ENCODE results near the gene REEP2. TPM values are rescaled to one million over a fixed set of nuclear protein-coding genes. Genes with fewer than 3 reads are reported as not detected.
"Not testable (repeated sequence)": the region's sequence is repeated elsewhere in the genome, so short reads cannot be mapped to it uniquely, and the experiment has no call there.

REEP2 gene
- polyA plus RNA-seq, 3 donors from 2014 or later, result 0.11 to 0.48 TPM; not detected in 1

DNA sequence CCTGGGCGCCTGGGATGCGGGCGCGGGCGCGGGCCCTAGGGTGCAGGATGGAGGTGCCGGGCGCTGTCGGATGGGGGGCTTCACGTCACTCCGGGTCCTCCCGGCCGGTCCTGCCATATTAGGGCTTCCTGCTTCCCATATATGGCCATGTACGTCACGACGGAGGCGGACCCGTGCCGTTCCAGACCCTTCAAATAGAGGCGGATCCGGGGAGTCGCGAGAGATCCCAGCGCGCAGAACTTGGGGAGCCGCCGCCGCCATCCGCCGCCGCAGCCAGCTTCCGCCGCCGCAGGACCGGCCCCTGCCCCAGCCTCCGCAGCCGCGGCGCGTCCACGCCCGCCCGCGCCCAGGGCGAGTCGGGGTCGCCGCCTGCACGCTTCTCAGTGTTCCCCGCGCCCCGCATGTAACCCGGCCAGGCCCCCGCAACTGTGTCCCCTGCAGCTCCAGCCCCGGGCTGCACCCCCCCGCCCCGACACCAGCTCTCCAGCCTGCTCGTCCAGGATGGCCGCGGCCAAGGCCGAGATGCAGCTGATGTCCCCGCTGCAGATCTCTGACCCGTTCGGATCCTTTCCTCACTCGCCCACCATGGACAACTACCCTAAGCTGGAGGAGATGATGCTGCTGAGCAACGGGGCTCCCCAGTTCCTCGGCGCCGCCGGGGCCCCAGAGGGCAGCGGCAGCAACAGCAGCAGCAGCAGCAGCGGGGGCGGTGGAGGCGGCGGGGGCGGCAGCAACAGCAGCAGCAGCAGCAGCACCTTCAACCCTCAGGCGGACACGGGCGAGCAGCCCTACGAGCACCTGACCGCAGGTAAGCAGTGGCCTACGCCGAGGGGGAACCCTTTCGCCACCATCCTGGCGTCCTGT is 26.6 kb downstream of the REEP2 start, which contains the start of gene EGR1:
TSS of gene EGR1 (plus strand) at position 219 of the 864 bp plus-strand sequence. CDS start at position 502, 283 bp downstream.
- Mint-ChIP-seq H3K4me1 (peaks cover 24 to 25% of the 10 kb centered on the region in 2 donors), H3K27me3 (ENCODE audit: low read depth in 3 of 3) (peaks cover 4 to 14% (median 6%) of the 10 kb centered on the region in 3 donors), H3K27ac (peak within 1 kb of the TSS; percentile 93 to 98 (median 94)), H3K36me3 (peaks cover 0 to 8% (median 4%) of the 10 kb centered on the region in 3 donors), H3K4me3 (peak within 1 kb of the TSS; percentile 88 to 91 (median 90)), H3K9me3 (no peaks in the 10 kb centered on the region)
- DNase-seq, result peak; percentile 97 to 98 (median 98)

- Mint-ChIP-seq H3K9me3 (no peaks in the 10 kb centered on the region), H3K36me3 (peaks cover 0 to 8% (median 4%) of the 10 kb centered on the region in 3 donors), H3K4me3 (peak overlapping the region; percentile 85 to 91 (median 90)), H3K27ac (peak overlapping the region in 4 of 6 donors; percentile 68 to 95 (median 80)), H3K27me3 (ENCODE audit: low read depth in 3 of 3) (peaks cover 4 to 11% (median 6%) of the 10 kb centered on the region in 3 donors), H3K4me1 (peaks cover 15 to 18% of the 10 kb centered on the region in 2 donors)
- DNase-seq, result no peak
Observed at GRCh38 chr5:138466125-138466899, 27.5 kb downstream of the REEP2 start.

GRCh38 chr5:138466900-138467710 is 28.2 kb downstream of the REEP2 start:
- DNase-seq, result no peak
- H3K4me3 Mint-ChIP-seq, result peak overlapping the region; percentile 71 to 90 (median 88)
- H3K9me3 Mint-ChIP-seq, result no peaks in the 10 kb centered on the region
- peaks cover 0 to 8% (median 4%) of the 10 kb centered on the region in 3 donors for H3K36me3 Mint-ChIP-seq
- H3K27ac Mint-ChIP-seq, result peak overlapping the region in 4 of 6 donors; percentile 39 to 77 (median 73)
- peaks cover 4 to 11% (median 6%) of the 10 kb centered on the region in 3 donors for H3K27me3 Mint-ChIP-seq (ENCODE audit: low read depth in 3 of 3)
- peaks cover 13 to 16% of the 10 kb centered on the region in 2 donors for H3K4me1 Mint-ChIP-seq

DNA sequence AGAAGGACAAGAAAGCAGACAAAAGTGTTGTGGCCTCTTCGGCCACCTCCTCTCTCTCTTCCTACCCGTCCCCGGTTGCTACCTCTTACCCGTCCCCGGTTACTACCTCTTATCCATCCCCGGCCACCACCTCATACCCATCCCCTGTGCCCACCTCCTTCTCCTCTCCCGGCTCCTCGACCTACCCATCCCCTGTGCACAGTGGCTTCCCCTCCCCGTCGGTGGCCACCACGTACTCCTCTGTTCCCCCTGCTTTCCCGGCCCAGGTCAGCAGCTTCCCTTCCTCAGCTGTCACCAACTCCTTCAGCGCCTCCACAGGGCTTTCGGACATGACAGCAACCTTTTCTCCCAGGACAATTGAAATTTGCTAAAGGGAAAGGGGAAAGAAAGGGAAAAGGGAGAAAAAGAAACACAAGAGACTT is 28.9 kb downstream of the REEP2 start:
- Mint-ChIP-seq H3K36me3 (peaks cover 0 to 8% (median 4%) of the 10 kb centered on the region in 3 donors), H3K4me3 (peak overlapping the region in 4 of 5 donors; percentile 71 to 90 (median 86)), H3K4me1 (peaks cover 13 to 16% of the 10 kb centered on the region in 2 donors), H3K27me3 (ENCODE audit: low read depth in 3 of 3) (peaks cover 2 to 11% (median 6%) of the 10 kb centered on the region in 3 donors), H3K27ac (peak overlapping the region in 3 of 6 donors; percentile 53 to 77 (median 74)), H3K9me3 (no peaks in the 10 kb centered on the region)
- no peak for DNase-seq

DNA sequence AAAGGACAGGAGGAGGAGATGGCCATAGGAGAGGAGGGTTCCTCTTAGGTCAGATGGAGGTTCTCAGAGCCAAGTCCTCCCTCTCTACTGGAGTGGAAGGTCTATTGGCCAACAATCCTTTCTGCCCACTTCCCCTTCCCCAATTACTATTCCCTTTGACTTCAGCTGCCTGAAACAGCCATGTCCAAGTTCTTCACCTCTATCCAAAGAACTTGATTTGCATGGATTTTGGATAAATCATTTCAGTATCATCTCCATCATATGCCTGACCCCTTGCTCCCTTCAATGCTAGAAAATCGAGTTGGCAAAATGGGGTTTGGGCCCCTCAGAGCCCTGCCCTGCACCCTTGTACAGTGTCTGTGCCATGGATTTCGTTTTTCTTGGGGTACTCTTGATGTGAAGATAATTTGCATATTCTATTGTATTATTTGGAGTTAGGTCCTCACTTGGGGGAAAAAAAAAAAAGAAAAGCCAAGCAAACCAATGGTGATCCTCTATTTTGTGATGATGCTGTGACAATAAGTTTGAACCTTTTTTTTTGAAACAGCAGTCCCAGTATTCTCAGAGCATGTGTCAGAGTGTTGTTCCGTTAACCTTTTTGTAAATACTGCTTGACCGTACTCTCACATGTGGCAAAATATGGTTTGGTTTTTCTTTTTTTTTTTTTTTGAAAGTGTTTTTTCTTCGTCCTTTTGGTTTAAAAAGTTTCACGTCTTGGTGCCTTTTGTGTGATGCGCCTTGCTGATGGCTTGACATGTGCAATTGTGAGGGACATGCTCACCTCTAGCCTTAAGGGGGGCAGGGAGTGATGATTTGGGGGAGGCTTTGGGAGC is 29.5 kb downstream of the REEP2 start:
- Mint-ChIP-seq H3K27me3 (ENCODE audit: low read depth in 3 of 3) (peaks cover 2 to 11% (median 6%) of the 10 kb centered on the region in 3 donors), H3K27ac (peak overlapping the region in 2 of 6 donors; percentile 36 to 74), H3K4me3 (peak overlapping the region in 3 of 5 donors; percentile 16 to 61 (median 42)), H3K9me3 (no peaks in the 10 kb centered on the region), H3K4me1 (peaks cover 13 to 15% of the 10 kb centered on the region in 2 donors), H3K36me3 (peaks cover 0 to 8% (median 4%) of the 10 kb centered on the region in 3 donors)
- DNase-seq, result no peak

GRCh38 chr5:138468966-138469539 is 30.2 kb downstream of the REEP2 start:
- Mint-ChIP-seq H3K4me3 (no peak overlapping the region), H3K4me1 (peaks cover 11 to 13% of the 10 kb centered on the region in 2 donors), H3K36me3 (peaks cover 0 to 8% (median 4%) of the 10 kb centered on the region in 3 donors), H3K27ac (no peak overlapping the region), H3K27me3 (ENCODE audit: low read depth in 3 of 3) (peaks cover 0 to 11% (median 6%) of the 10 kb centered on the region in 3 donors), H3K9me3 (no peaks in the 10 kb centered on the region)
- DNase-seq, result no peak

GRCh38 chr5:138469540-138470321 is 30.9 kb downstream of the REEP2 start:
- no peak overlapping the region for H3K4me3 Mint-ChIP-seq
- H3K36me3 Mint-ChIP-seq, result peaks cover 0 to 8% (median 4%) of the 10 kb centered on the region in 3 donors
- H3K4me1 Mint-ChIP-seq, result peaks cover 11 to 13% of the 10 kb centered on the region in 2 donors
- H3K27ac Mint-ChIP-seq, result peak overlapping the region in 1 of 6 donors; percentile 60
- peaks cover 0 to 11% (median 6%) of the 10 kb centered on the region in 3 donors for H3K27me3 Mint-ChIP-seq (ENCODE audit: low read depth in 3 of 3)
- DNase-seq, result no peak
- H3K9me3 Mint-ChIP-seq, result no peaks in the 10 kb centered on the region

DNA sequence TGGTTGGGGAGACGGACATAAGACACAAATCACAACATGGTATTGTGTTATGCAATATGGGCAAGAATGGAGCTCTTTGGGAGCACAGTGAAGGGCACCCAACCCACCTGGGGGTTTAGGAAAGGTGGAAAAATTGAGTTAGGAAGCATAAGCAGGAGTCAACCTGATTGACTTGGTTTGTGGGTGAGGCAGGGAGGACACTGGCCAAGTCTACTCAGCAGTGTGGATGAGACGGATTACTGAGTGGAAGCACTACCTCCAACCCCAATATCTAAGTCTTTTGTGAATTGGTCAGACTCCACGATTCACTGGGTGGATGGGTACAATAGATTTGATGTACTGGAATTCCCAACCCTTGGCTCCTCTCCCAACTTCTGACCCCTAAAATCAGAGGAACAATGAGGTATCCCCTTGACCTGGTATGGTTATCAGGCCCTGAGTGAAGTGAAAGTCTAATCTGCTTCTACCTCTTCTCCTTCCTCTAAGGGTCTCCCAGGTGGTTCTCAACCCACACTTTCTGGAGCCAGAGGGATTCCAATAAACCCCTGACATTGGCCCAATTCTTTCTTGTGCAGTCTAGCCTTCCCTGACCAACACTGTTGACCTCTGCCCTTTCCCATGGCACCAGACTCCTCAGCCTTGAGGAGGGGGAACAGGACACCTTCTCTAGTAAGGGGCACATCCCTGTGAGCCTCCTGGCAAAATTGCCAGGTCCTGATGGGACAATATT is 31.6 kb downstream of the REEP2 start:
- peaks cover 0 to 8% (median 4%) of the 10 kb centered on the region in 3 donors for H3K36me3 Mint-ChIP-seq
- peaks cover 11 to 13% of the 10 kb centered on the region in 2 donors for H3K4me1 Mint-ChIP-seq
- H3K27ac Mint-ChIP-seq, result peak overlapping the region in 1 of 6 donors; percentile 60
- no peaks in the 10 kb centered on the region for H3K9me3 Mint-ChIP-seq
- H3K4me3 Mint-ChIP-seq, result no peak overlapping the region
- H3K27me3 Mint-ChIP-seq (ENCODE audit: low read depth in 3 of 3), result peaks cover 2 to 15% (median 6%) of the 10 kb centered on the region in 3 donors
- no peak for DNase-seq

DNA sequence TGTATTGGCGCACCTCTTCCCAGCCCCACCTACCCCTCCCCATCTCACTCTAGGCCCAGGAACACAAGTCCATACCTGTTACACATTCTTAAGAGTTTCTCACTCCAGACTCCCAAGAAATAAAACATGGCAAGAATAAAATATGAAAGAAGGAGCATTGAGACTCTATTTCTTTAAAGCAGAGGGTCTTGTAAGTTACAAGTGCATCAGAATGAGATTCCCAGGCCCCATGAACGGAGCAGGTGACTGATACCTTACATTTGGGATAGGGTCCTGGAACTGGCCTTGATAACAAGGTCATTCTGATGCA is 32.1 kb downstream of the REEP2 start:
- H3K4me1 Mint-ChIP-seq, result peaks cover 11 to 13% of the 10 kb centered on the region in 2 donors
- H3K4me3 Mint-ChIP-seq, result no peak overlapping the region
- H3K27ac Mint-ChIP-seq, result no peak overlapping the region
- H3K27me3 Mint-ChIP-seq (ENCODE audit: low read depth in 3 of 3), result peaks cover 2 to 14% (median 6%) of the 10 kb centered on the region in 3 donors
- DNase-seq, result no peak
- H3K36me3 Mint-ChIP-seq, result peaks cover 0 to 8% (median 4%) of the 10 kb centered on the region in 3 donors
- no peaks in the 10 kb centered on the region for H3K9me3 Mint-ChIP-seq

DNA sequence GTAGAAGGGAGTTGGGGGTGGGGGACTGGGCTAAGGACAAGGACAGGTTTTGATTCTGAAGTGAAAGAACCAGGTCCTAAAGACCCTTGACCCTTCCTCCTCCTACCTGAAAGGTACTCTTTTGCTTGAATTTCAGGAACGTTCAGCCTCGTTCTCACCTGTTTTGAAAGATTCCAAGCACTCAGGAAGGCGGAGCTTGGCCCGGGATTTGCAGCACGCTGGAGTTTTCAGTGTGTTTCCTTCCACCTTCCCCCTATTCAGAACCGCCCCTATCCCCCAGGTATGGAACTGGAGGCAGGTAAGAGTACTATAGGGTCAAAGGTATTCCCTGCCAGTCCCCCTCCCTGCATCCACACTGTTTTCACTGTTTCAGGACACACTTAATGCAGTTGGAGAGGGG is 33.5 kb downstream of the REEP2 start:
- Mint-ChIP-seq H3K27ac (no peak overlapping the region), H3K4me1 (peaks cover 1 to 3% of the 10 kb centered on the region in 2 donors), H3K4me3 (no peak overlapping the region), H3K36me3 (peaks cover 0 to 8% (median 2%) of the 10 kb centered on the region in 3 donors), H3K27me3 (ENCODE audit: low read depth in 3 of 3) (peaks cover 2 to 18% (median 4%) of the 10 kb centered on the region in 3 donors), H3K9me3 (no peaks in the 10 kb centered on the region)
- DNase-seq, result no peak

- peaks cover 2 to 15% (median 2%) of the 10 kb centered on the region in 3 donors for H3K27me3 Mint-ChIP-seq (ENCODE audit: low read depth in 3 of 3)
- H3K4me3 Mint-ChIP-seq, H3K4me1 Mint-ChIP-seq, H3K27ac Mint-ChIP-seq, H3K9me3 Mint-ChIP-seq, DNase-seq, H3K36me3 Mint-ChIP-seq: not testable (repeated sequence)
Observed at GRCh38 chr5:138473151-138473550, 34.3 kb downstream of the REEP2 start.

Data from immature natural killer cell (primary cell).